GM23248 (cell line): ENCODE results near the gene CTNND2.

Experiments
- EZH2 ChIP-seq: fragments of 200-600 bp; sonication (generic); IDR thresholded peaks from 2 replicates; pipeline ENCODE4 v1.6.1; 2018; ENCODE audit warnings: antibody characterized with exemption, mild to moderate bottlenecking; ENCODE audit not compliant: insufficient read depth, poor library complexity, severe bottlenecking
- EZH2phosphoT487 ChIP-seq: fragments of 200-600 bp; sonication (generic); IDR thresholded peaks from 2 replicates; pipeline ENCODE4 v1.6.1; 2018; ENCODE audit warnings: antibody characterized with exemption, moderate library complexity, mild to moderate bottlenecking, low read depth; ENCODE audit not compliant: insufficient read depth

- TF ChIP-seq EZH2 (no peak), EZH2phosphoT487 (no peak)
These were observed 329.5 kb downstream of the CTNND2 start for GRCh38 chr5:11574787-11575186.
